Adrenal gland (tissue), 5 donors: ENCODE results near the gene CRB1.

Experiments
- POLR2A ChIP-seq, 2 donors: fragments of 450-650 bp; IDR thresholded peaks; one replicate each; pipeline ENCODE4 v1.6.1; 2017; ENCODE audit warnings: antibody characterized with exemption in 2 of 2, mild to moderate bottlenecking in 2 of 2, moderate library complexity in 1 of 2
- TF ChIP-seq, protein P1 (sequence below), 6 experiments: fragments of 450-650 bp in 4 of 6; fragments of 200-600 bp in 2 of 6; sonication (generic) in 1 of 6; IDR thresholded peaks; 1 replicate in 5 of 6; 2 replicates in 1 of 6; pipeline versions ENCODE4 v1.5.1 to v1.8.0; 2016 to 2021; ENCODE audit warnings: antibody characterized with exemption in 6 of 6, mild to moderate bottlenecking in 2 of 6, moderate library complexity in 1 of 6
- donor health status: DM: no; HTN: no; CAD: no.

GRCh38 chr1:197247465-197247864 is 20.6 kb upstream of the CRB1 start:
- no peak for TF ChIP-seq POLR2A (IDR thresholded peaks at IDR 0.05)
- TF ChIP-seq, protein P1, sequence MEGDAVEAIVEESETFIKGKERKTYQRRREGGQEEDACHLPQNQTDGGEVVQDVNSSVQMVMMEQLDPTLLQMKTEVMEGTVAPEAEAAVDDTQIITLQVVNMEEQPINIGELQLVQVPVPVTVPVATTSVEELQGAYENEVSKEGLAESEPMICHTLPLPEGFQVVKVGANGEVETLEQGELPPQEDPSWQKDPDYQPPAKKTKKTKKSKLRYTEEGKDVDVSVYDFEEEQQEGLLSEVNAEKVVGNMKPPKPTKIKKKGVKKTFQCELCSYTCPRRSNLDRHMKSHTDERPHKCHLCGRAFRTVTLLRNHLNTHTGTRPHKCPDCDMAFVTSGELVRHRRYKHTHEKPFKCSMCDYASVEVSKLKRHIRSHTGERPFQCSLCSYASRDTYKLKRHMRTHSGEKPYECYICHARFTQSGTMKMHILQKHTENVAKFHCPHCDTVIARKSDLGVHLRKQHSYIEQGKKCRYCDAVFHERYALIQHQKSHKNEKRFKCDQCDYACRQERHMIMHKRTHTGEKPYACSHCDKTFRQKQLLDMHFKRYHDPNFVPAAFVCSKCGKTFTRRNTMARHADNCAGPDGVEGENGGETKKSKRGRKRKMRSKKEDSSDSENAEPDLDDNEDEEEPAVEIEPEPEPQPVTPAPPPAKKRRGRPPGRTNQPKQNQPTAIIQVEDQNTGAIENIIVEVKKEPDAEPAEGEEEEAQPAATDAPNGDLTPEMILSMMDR (IDR thresholded peaks at IDR 0.05): no peak
